NCI-H526 treated with DMSO at 0.1 percent for 48 hours (cell line): ENCODE results near the gene AP2A2.
"Not testable (repeated sequence)": the region's sequence is repeated elsewhere in the genome, so short reads cannot be mapped to it uniquely, and the experiment has no call there.

Experiments
- DNase-seq: peaks from one replicate; lab custom pipeline; 2025; lab: John Stamatoyannopoulos, UW

Gene AP2A2

DNA sequence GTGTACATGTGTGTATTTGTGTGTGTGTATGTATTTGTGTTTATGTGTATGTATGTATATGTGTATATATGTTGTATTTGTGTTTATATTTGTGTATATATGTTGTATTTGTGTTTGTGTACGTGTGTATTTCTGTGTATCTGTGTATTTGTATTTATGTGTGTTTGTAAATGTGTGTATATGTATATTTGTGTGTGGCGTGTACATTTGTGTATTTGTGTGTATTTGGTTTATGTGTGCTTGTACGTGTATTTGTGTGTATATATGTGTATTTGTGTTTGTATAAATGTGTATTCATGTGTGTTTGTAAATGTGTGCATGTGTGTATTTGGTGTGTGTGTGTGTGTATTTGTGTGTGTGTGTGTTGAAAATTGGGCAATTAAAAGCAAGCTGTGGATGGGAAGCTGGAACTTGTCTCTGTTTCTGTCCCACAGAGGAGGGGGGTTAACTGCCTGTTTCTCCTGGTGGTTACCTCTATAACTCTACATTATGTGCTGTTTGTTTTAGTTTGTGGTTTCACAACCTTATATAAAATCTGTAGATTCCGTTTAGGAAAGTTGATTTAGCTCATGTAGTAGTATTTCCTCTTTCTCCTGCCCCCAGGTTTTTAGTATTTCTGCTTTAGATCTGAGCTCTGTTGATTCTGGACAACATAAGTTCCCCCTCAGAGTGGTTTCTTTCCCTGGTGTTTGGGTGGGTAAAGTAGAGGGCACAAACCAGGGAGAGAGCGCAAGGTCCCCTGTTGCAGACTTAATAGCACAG, 28.9 kb downstream of the AP2A2 start:
- DNase-seq = no peak

DNA sequence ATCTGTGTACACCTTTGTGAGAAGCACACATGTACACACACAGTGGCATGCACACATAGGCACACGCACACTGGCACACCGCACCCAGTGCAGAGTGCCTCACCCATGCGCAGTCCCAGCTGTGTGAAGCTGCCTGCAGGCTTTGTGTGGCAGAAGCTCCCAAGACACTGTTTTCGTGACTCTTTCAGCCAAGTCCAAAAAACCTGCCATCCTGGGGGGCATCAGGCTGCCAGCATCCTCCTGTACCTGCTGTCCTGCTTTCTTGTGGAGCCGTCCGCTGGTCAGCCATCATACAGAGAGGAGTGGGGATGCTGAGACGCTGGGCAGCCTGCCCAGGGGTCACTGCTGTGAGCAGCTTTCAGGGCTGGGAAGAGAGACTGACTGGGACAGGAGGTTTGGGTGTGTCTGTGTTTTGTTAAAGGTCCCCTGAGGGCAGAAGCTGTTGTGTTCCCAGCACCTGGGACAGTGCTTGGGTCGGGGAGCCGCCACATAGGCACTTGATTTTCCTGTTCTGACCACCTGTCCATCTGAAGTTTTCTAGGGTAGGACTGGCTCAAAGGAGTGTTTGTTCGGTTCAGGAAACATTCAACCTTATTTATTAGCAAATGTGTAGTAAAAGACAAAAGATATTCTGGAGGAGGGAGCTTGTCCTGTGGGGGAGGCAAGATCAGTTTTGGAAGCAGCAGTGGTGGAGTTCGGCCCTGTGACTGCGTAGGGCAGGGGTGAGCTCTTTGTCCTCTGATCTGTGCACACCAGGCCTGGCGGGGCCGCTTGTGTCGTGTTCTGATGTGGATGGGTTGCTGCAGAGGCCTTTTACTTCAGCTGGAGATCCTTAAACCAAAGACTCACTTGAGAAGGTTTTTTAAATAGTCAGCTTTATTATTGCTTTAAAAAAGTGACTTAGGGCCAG, 29.7 kb downstream of the AP2A2 start:
- DNase-seq = peak; percentile 81

DNA sequence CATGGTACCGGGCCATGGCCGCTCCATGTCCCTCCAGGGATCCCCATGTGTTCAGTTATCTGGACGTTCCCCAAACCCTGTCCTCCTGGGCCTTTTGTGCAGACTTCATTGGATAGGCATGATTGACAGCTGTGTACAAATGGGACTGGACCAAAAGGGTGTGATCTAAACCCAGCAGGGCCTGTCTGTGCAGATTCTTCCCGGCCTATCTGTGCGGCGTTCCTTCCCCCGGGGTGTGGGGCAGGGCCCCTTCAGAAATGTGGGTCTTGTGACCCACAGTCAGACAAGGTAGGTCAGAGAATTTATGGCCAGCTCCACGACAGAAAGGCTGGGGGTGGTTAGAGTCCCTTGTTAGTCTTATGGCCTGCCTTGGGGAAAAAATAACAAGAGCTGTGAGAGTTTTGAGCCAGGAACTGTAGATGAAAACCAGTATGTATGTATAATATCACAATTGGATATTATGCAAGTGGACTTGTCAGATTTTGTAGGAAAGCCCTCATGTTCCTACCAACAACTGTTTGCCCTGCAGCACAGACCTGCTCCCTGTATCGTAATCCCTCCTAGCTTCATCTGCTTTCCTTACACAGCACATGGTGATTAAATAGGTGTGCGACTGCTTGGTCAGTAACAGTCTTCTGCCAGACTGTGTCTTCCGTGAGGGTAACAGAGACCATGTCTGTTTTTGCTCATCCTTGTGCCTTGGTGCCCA, 31.7 kb downstream of the AP2A2 start:
- DNase-seq = no peak

DNA sequence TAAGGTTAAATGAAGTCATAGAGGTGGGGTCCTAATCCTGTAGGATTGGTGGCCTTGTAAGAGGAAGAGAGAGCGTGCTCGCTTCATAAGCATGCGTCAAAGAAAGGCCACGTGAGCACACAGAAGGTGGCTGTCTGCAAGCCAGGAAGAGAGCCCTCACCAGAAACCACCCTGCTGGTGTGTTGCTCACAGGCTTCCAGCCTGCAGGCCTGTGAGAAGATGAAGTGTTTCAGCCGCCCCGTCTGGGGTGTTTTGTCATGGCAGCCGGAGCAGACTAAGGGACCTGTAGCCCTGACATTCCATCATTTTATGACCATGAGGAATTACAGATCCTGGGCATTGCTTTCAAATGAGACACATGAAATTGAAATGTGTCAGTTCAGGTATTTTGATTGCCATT, 32.4 kb downstream of the AP2A2 start:
- no peak for DNase-seq

DNA sequence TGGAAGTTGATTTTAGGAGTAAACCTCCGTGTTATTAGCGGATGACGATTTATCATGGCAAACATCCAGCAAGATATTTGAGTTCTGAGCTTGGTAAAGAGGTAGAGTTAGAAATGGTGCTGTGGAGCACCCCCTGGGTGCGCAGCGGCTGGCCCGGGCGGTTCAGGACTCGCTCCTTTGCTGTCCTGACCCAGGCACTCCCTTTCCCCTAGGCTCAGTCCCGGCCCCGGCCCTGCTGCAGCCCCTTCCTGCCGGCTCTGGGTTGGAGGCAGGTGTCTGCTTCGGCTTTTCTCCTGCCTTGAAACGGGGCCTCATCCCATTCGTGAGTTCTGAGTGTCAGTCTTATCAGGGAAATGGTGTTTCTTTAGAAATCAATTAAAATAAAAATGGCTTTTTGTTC, 33.4 kb downstream of the AP2A2 start:
- DNase-seq = no peak

DNA sequence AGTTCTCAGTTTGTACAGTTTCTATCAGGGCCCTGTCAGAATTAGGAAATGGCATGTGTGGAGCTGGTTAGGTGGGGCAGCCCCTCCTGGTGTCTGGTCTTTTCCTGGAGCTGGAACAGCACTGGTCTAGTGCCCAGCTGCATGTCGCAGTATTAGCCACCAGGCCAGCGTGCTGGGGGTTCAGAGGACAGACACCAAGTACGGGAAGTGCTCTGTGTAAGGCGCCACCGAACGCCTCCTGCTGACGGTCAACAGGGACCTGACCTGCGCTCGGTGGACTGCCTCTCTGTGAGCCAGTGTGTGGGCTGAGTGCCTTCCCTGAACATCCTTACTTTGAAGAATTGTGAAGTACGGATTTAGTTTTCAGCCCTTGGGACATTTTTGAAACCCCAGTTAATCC, 33.9 kb downstream of the AP2A2 start:
- DNase-seq = no peak

DNA sequence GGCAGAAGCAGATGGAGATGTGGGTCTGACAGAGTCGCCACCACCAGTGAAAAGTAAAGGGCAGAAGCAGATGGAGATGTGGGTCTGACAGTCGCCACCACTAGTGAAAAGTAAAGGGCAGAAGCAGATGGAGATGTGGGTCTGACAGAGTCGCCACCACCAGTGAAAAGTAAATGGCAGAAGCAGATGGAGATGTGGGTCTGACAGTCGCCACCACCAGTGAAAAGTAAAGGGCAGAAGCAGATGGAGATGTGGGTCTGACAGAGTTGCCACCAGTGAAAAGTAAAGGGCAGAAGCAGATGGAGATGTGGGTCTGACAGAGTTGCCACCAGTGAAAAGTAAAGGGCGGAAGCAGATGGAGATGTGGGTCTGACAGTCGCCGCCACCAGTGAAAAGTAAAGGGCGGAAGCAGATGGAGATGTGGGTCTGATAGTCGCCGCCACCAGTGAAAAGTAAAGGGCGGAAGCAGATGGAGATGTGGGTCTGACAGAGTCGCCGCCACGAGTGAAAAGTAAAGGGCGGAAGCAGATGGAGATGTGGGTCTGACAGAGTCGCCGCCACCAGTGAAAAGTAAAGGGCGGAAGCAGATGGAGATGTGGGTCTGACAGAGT, 35.7 kb downstream of the AP2A2 start:
- DNase-seq = not testable (repeated sequence)

DNA sequence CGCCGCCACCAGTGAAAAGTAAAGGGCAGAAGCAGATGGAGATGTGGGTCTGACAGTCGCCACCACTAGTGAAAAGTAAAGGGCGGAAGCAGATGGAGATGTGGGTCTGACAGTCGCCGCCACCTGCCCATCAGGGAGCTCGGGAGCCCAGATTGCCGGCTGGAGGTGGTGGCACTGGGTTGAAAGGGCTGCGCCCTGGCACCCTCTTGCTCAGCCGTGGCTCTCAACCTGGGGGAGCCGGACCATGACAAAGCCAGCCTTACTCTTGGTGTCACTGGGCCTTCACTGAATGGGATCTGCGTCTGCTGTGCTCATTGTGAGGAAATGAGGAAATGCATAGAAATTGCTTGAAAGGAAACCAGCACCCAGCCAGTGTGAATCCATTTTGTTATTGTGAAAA, 36.3 kb downstream of the AP2A2 start:
- DNase-seq = no peak

DNA sequence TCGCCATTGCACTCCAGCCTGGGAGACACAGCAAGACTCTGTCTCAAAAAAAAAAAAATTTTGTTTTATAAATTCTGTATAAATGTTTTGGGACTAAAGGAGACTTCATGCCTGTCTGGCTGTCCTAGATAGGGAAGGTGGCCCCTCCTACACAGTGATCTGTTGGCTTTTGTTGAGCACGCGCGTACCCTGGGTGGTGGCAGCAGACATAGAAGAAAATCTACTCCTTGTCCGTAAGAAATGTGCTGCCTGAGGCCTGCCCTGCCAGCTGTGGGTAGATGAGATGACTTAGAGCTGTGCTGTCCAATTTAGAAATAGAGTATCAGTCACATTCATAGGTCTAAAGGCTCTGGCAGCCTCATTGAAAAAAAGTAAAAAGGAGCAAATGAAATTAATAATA, 37.0 kb downstream of the AP2A2 start:
- DNase-seq = no peak

DNA sequence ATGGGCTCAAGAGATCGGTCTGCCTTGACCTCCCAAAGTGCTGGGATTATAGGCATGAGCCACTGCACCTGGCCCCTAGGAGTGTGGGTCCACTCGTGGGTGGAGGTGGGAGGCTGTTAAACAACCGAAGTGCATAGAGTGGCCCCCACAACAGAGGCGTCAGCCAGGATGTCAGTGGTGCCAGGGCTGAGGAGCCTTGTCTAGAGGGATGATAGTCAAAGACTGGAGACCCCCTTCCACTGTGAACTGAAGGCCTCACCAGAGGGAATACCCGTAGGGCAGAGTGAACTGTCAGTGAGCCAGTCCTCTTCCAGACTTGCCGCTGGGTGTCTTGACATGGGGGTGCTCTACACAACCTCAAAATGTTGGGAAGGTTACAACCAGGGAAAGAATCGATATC, 38.2 kb downstream of the AP2A2 start:
- DNase-seq = no peak

DNA sequence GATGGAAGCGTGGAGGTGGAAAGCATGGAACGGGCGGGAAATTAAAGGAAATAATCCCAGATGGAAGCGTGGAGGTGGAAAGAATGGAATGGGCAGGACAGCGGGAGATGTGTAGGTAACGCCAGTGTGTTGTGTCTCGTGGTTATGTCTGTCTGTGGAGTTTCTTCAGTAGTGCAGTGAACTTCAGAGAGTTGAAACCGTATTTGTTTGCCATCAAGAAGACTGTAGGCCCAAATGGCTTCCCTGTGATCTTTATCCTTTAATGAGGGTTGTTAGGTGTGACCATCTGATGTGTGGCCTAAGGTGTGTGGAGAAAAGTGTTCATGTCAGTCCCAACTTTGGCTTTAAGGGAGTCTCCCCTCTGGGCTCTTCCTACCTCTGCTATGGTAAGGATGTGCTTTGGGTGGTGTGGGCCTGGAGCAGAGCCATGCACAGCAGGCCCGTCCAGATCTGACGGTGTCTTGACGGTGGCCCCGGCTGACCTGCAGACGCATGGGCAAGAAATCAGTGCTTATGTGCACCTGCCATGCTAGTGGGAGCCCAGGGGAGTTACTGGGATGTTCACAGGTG, 39.6 kb downstream of the AP2A2 start:
- no peak for DNase-seq

DNA sequence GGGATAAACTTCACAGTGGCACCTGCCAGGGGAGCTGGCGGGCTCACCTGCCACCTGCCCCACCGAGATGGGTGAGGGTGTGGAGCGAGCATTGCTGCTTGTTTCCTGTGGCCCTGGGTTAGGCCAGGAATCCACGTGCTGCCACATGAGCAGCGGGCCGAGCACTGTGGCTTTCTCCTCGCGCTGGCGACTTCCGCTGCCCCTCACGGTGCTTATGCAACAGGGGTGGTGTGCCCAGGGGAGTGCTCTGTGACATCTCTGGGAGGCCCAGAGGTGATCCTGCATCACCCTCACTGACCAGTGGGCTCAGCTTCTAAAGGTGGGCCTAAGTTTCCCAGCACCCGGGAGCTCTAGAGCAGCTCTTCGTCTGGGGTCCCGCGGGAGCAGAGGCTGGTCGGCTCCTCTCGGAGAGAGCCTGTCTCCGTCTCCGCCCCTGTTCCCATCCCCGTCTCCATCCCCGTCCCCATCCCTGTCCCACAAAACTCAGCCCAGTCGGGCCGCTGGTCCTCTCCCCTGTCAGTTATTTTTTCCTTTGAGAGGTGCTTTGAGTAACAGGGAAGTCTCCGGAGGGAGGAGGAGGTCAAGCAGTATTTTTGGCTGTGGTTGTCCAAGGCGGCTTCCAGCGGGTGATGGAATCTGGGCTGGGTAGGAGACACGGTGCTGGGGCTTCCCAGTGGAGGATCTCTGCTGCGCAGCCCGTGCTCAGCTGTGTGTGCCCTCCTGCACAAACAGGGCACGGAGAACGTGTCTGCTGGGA, 42.5 kb downstream of the AP2A2 start:
- DNase-seq = no peak

DNA sequence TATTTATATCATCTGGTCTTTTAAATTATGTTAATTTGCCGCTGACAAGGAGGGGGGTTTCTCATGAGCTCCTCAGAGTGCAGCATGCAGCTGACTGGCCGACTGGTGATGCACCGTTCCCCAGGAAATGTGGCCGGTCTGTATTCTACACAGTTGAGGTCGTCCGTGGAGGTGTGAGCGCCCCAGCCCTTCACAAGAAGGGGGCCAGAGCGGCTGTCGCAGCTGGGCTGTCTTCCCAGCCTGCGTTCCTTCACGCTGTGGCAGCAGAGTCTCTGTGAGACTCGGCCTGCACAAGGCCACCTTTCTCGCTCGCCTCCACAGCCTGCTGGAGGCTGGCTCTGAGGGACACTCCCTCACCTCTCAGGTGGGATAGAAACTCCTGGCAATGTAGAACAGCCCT, 43.2 kb downstream of the AP2A2 start:
- DNase-seq = no peak

DNA sequence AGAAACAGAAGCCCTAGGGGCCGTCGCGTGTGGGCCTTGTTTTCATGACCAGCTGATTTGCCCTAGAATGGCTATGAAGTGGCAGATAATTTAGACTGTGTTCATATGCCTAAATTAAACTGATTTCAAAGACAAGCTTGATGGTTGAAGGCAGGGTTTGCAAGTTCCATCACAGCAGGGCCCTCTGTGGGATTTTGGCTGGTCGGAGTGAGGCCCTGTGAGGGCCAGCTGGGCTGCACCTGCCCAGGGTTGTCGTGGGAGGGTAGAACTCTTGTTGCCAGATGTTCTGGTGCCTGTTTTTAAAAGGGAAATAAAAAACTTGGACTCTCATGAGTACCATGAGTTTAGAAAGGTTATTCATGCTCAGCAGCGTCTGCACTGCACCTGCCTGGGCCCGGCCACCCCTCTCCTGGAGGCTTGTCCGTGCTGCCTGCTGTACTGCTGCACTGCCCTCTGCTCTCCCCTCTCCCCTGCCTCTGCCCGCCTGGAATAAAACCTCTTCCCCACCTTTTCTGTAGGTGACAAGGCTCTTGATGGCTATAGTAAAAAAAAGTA, 44.1 kb downstream of the AP2A2 start:
- no peak for DNase-seq

DNA sequence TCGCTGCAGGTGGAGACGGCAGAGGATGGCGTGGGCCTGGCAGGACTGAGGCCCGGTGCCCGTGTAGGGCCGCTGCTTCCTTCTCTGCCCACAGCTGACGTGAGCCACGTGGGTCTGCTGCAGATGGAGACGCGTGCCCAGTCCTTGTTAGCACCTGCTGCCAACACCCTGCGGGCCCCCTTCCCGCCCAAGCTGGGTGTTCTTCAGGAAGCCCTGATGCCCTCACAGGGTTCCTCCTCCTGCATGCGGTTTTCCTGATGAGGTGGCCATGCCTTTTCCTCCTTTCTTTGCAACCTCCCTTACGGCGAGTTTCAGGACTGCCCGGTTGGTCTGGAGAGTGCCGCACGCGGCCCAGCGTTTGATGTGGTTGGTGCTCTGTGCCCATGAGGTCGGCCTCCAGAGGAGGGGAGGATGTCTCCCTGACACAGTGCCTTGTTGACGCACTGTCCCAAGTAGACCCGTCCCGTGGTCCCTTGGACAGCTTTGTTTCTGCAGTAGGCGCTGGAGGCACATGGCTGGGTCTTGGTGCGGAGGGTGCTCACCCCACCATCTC, 44.7 kb downstream of the AP2A2 start:
- DNase-seq = no peak

DNA sequence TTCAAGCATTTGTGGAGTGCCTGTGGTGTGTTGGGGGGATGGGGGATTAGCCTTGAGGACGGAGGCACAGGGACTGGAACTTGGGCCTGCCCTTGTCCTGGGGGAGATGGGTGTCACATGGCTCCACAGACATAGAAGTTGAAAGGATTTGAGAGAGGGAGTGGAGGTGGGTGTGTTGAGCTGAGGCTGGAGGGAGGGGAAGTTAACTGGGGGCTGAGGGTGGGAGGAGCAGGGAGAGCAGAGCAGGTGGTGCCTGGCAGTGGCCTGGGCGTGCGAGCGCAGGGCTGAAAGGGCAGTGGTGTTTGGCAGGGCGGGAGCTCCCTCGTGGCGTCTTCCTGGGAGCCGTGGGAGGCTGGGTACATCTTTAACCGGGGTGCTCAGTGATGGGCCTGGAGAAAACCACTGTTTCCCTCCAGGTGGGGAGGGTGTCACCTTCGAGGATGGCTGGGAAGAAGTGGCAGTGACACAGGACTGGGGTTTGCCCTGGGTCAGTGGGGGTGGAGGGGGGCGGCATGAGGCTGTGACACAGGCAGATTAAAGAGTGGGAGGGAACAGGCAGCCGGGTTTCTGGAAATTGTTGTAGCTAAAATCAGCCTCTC, 45.5 kb downstream of the AP2A2 start:
- no peak for DNase-seq

DNA sequence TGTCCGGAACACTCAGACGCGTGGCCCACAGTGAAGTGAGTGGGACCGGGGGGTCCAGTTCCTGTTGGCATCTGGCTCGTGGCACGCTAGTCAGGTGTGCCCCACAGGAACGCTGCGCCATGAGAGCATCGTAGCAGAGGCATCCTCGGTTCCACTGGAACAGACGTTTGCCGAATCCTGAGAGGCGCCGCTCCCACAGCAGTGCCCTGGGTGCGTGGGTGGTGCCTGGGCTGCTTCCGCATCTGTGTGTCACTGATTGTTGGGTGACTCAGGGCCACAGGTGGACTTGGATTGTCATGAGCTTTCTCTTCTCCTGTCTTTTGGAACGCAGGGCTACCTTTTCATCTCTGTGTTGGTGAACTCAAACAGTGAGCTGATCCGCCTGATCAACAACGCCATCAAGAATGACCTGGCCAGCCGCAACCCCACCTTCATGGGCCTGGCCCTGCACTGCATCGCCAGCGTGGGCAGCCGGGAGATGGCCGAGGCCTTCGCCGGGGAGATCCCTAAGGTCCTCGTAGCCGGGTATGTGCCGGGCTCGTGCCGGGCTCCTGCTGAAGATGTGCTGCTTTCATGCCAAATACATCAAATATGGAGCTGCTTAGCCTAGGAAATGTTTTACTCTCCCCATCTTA, 46.2 kb downstream of the AP2A2 start:
- no peak for DNase-seq

DNA sequence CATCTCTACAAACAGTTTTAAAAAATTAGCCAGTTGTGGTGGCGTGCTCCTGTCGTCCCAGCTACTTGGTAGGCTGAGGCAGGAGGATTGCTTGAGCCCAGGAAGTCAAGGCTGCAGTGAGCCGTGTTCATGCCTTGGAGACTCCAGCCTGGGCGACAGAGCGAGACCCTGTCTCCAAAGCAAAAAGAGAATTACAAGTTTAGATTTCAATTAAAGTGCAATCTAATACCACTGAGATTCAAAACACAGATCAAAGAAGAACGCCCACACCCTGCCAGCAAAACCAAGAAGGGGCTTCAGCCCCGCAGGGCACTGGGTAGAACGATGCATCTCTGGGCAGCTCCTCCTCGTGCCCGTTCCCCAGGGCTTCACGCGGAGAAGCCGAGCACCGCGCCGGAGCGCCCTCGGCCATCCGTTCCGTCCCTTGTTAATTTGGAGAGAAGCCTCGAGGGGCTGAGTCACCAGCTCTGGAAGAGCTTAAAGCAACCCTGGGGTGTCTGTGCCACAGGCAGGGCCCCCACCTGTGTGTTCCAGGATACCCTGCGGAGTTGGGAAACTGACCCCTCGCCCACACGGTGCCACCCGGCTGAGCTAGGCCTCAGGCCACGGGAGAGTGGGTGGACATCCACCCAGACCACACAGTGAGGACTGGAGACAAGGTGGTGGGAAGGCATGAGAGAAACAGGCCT, 47.0 kb downstream of the AP2A2 start:
- DNase-seq = no peak

DNA sequence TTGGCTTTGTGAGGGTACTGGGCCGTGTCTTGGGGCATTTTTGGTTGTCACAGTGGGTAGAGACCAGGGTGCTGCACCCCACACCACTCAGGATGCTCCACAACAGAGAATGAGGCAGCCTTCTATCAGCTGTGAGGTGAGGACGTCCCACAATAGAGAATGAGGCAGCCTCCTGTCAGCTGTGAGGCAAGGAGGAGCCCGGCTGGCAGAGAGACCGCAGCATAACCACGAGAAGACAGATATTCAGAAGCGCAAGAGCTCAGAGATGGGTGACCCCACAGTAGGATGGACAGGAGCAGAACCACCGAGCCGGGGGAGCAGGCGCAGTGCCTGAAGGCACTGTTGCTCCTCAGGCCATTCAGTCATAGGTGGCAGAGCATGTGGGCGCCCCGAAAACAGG, 47.6 kb downstream of the AP2A2 start:
- no peak for DNase-seq
